C4-2B (cell line): Measurements from ENCODE around the gene HLTF.

Source experiments
- H3K27ac ChIP-seq: fragments of 450-650 bp; 2 replicates; pipeline ENCODE4 v1.5.1; 2017
- CTCF ChIP-seq: fragments of 450-650 bp; conservative IDR thresholded peaks from 2 replicates; pipeline ENCODE4 v1.5.1; 2017; ENCODE audit warnings: mild to moderate bottlenecking
- ZFX ChIP-seq: fragments of 450-650 bp; IDR thresholded peaks from 2 replicates; pipeline ENCODE4 v1.6.1; 2017

Gene HLTF

GRCh38 chr3:149037684-149038083 lies 48.6 kb downstream of the HLTF start:
- no peak overlapping the region for H3K27ac ChIP-seq
- TF ChIP-seq CTCF (no peak), ZFX (no peak)

GRCh38 chr3:149031096-149031495 lies 55.2 kb downstream of the HLTF start:
- no peak for TF ChIP-seq CTCF
- TF ChIP-seq ZFX: no peak
- no peak overlapping the region for H3K27ac ChIP-seq

- H3K27ac ChIP-seq: no peak overlapping the region
Observed at GRCh38 chr3:149026718-149027117, 59.6 kb downstream of the HLTF start.

GRCh38 chr3:149023951-149024350 lies 62.4 kb downstream of the HLTF start:
- no peak for TF ChIP-seq ZFX
- no peak for TF ChIP-seq CTCF
- H3K27ac ChIP-seq: no peak overlapping the region

More at GRCh38 chr3:149026718-149027117, 59.6 kb downstream of the HLTF start:
- no peak for TF ChIP-seq CTCF
- no peak for TF ChIP-seq ZFX

DNA sequence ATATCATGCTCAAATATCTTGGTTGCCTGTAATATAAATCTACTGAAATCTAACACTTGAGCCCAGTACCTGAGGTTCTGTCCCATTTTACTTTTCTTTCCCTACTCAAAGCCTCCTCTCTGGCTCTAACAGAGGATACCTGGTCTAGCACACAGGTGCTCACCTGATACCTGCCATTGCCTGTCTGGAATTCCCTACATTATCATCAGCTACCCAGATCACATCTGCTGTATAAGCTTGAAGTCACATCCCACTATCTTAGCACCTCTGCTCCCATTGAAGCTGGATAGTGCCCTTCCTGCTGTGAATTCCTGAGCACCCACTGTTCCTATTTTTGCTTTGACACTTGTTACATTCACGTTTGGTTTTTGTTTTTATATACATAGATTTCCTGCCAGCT lies 64.5 kb downstream of the HLTF start:
- no peak overlapping the region for H3K27ac ChIP-seq
- TF ChIP-seq ZFX (no peak), CTCF (no peak)

DNA sequence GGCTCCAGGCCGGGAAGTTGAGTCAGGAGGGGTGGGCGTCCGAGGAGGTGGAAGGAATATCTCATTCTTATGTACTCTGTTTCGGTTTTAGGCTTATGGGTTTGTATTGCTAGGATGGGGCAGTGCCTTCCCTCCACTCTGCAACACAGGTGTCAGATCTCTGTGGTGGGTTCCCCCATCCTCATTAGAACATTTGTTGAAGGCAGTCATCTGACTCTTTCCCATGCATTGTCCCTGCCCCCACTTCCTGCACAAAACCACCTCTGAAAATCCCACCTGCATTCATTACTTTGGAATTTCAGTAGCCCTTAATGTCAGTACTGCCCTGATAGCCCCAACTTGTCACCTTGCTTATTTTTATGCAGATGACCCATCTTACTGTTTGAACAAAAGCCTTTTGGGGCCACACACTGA lies 65.5 kb downstream of the HLTF start:
- H3K27ac ChIP-seq: no peak overlapping the region
- TF ChIP-seq ZFX (no peak), CTCF (no peak)

DNA sequence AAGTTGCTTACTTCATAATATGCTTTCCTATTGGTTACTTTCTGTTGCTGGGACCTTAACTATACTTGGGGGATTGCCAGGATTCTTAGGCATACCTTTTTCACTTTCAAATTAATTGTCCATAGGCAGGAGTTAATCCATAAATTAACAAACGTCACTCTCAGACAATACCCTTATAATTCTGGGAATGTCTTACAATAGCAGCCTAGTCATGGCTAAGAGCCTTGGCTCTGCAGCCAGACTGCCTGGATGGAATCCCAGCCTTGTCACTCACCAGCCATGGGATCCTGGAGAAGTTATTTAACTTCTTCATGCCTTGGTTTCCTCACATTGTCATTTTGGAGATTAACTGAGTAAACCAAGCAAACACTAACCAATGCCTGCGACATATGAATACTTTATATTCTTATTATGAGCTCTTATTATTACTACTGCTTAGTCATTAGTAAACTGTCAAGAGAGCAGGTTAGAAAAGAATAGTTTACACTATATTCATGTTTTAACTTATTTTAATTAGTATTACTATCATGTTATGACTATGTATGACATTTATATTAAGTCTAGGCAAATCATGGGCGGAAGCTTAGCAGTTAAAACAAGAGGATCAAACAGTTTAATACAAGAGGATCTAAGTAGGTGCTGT lies 66.0 kb downstream of the HLTF start:
- no peak overlapping the region for H3K27ac ChIP-seq
- TF ChIP-seq CTCF (no peak), ZFX (no peak)
